Measurements from ENCODE around the gene C1QBP. TPM values are rescaled to one million over a fixed set of nuclear protein-coding genes. Genes with fewer than 3 reads are reported as not detected.

C1QBP gene
- total and polyA plus RNA-seq, 2 of the 8 experiments (the other 6 are each of a cell fraction or from before 2014, with no cell fraction given), result 355 to 454 TPM

GRCh38 chr17:5422505-5422904, 16.4 kb downstream of the C1QBP start (continued):
- no peak for TF ChIP-seq SP1 (IDR thresholded peaks at IDR 0.05; ENCODE audit: low read depth, low read length)
- no peak for TF ChIP-seq RXRA (IDR thresholded peaks at IDR 0.05; ENCODE audit: insufficient read depth, low read depth, low read length)
- no peak for TF ChIP-seq TAF7 (optimal IDR thresholded peaks at IDR 0.05; ENCODE audit: borderline replicate concordance, low read depth, low read length)
- no peak for TF ChIP-seq KDM5A (IDR thresholded peaks at IDR 0.05; ENCODE audit: low read length)
- TF ChIP-seq SP4 (IDR thresholded peaks at IDR 0.05; ENCODE audit: low read length), result no peak
- no peak for TF ChIP-seq KDM1A (IDR thresholded peaks at IDR 0.05; ENCODE audit: borderline replicate concordance, low read length)
- no peak for TF ChIP-seq POLR2A (IDR thresholded peaks at IDR 0.05; ENCODE audit: control extremely low read depth in 1 of 2, low read depth in 2 of 2, low read length in 2 of 2)

Data from H1 (cell line).